Epithelial cell of esophagus (primary cell): ENCODE data around the gene TFEB.
A peak's percentile ranks its signal among the peaks of the same experiment; 100 is the strongest.

Experiments
- DNase-seq: peaks from one replicate; pipeline ENCODE4 v3.0.0; 2010; ENCODE audit warnings: low read depth
- H3K4me3 ChIP-seq: 2 replicates; pipeline ENCODE4 v1.5.1; 2011; ENCODE audit warnings: mild to moderate bottlenecking, low read length, control low read depth
- CTCF ChIP-seq: IDR thresholded peaks from 2 replicates; pipeline ENCODE4 v1.5.1; 2011; ENCODE audit warnings: low read depth, mild to moderate bottlenecking, low read length, control low read depth, inconsistent platforms; ENCODE audit not compliant: insufficient read depth; ENCODE audit errors: missing control alignments

Gene TFEB

DNA sequence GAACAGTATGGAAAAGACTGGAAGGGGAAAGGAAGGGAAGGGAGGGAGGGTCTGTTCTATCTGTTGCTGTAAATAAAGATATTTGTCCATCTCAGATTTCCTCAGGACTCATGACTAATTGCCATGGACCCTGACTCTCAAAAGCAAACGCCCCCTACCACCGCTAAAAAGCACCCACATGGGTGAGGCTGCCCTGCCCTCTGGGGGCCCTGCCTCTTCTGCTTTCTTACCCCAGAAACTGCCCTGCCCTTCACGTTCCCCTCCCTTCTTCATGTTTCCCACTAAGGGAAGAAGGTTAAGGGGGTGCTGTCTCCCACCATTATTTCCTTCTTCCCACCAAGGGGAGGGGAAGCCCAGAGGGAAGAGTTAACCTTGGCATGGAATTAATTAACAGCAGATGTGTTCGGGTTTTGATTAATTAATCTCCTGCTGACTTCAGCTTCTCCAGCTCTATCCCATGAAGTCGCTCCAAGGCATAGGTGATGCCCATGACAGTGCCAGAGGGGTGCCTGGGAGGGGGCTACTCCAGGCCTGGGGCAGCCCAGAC, 81.2 kb downstream of the TFEB start:
- DNase-seq = no peak
- no peak for TF ChIP-seq CTCF
- H3K4me3 ChIP-seq = no peak overlapping the region

GRCh38 chr6:41653691-41654090, 81.7 kb downstream of the TFEB start:
- H3K4me3 ChIP-seq = no peak overlapping the region
- no peak for DNase-seq
- no peak for TF ChIP-seq CTCF

DNA sequence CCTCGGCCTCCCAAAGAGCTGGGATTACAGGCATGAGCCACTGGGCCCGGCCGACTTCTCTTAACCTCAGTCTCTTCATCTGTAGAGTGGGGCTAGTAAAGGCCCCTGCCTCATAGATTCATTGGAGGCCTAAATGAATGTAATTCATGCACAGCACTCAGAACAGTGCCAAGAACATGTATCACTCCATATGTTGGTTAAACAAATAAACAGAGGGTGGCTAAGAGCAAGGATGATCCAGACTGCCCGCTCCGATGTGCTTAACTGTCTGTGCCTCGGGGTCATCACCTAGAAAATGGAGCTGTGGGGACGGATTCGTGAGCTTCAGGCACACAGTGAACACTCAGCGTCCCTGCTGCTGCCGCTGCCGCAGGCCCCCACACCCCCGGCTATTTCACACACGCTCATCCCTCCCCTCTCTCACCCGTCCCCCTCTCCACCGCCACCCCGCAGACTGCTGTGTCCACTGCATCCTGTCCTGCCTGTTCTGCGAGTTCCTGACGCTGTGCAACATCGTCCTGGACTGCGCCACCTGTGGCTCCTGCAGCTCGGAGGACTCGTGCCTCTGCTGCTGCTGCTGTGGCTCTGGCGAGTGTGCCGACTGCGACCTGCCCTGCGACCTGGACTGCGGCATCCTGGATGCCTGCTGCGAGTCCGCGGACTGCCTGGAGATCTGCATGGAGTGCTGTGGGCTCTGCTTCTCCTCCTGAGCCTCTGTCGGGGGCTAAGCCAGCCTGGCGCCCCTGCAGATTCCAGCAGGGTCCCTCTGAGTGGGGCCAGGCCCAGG, 82.3 kb downstream of the TFEB start:
- no peak for TF ChIP-seq CTCF
- DNase-seq = peak; percentile 67

GRCh38 chr6:41651962-41652657, 83.3 kb downstream of the TFEB start:
- no peak for TF ChIP-seq CTCF
- no peak for DNase-seq
- no peak overlapping the region for H3K4me3 ChIP-seq

More for the DNA sequence above, 82.3 kb downstream of the TFEB start:
- H3K4me3 ChIP-seq = no peak overlapping the region

DNA sequence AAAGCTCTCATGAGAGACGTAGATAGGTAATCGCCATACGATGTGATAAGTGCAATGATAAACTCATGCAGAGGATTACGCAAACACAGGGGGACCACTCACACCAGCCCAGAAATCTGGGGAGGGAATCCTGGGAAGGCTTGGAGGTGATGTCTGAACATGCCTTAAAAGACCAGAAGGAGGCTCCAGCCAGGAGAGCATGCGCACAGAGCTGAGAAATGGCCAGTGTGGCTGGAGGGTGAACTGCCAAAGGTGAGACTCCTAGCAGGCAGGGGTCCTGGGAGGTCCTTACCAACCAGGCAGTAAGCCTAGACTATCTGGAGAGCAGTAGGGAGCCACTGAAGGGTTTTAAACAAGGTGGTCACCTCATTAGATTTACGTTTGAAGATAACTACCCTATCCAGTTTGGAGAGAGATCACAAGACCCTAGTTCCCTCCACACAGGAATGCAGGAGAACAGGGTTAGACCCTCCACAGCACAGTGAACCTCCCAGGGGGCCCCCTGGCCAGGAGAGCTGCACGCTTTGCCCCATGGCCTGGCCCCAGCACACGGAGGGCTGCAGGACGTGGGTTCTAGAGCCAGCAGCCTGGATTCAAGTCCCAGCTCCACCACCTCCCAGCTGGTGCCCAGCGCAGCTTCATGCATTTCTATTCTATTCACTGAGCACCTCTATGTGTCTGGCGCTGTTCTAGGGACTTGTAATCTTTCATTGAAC, 84.0 kb downstream of the TFEB start:
- no peak overlapping the region for H3K4me3 ChIP-seq
- peak; percentile 5 for TF ChIP-seq CTCF
- no peak for DNase-seq

GRCh38 chr6:41650120-41650519, 85.3 kb downstream of the TFEB start:
- no peak for DNase-seq
- TF ChIP-seq CTCF = no peak
- H3K4me3 ChIP-seq = no peak overlapping the region
